ENCODE data around the gene CNN3.

The CNN3 gene

GRCh38 chr1:94854458-94855306 lies 72.2 kb downstream of the CNN3 start:
- Histone ChIP-seq H3K4me1 (ENCODE audit: control insufficient read depth, insufficient read depth, low read length) (peaks cover 5% of the 10 kb centered on the region), H3K27ac (ENCODE audit: low read depth, low read length) (no peak overlapping the region), H3K27me3 (ENCODE audit: control insufficient read depth, insufficient read depth, low read length) (peaks cover 8% of the 10 kb centered on the region), H3K9ac (ENCODE audit: low read depth, low read length) (no peak overlapping the region), H3K4me3 (ENCODE audit: low read depth, low read length) (peak overlapping the region; percentile 51; the same call in 1 of the 2 replicates), H3K9me3 (ENCODE audit: control insufficient read depth, insufficient read depth, low read length) (no peaks in the 10 kb centered on the region), H3K36me3 (ENCODE audit: control insufficient read depth, insufficient read depth, low read length) (no peaks in the 10 kb centered on the region)

- Histone ChIP-seq H3K9me3 (ENCODE audit: control insufficient read depth, insufficient read depth, low read length) (no peaks in the 10 kb centered on the region), H3K4me1 (ENCODE audit: control insufficient read depth, insufficient read depth, low read length) (peaks cover 5% of the 10 kb centered on the region), H3K9ac (ENCODE audit: low read depth, low read length) (no peak overlapping the region), H3K4me3 (ENCODE audit: low read depth, low read length) (no peak overlapping the region), H3K27me3 (ENCODE audit: control insufficient read depth, insufficient read depth, low read length) (peaks cover 8% of the 10 kb centered on the region), H3K27ac (ENCODE audit: low read depth, low read length) (no peak overlapping the region), H3K36me3 (ENCODE audit: control insufficient read depth, insufficient read depth, low read length) (no peaks in the 10 kb centered on the region)
Observed at GRCh38 chr1:94852788-94853187, 74.1 kb downstream of the CNN3 start.

GRCh38 chr1:94851571-94851970 lies 75.3 kb downstream of the CNN3 start:
- peaks cover 5% of the 10 kb centered on the region for H3K4me1 ChIP-seq (ENCODE audit: control insufficient read depth, insufficient read depth, low read length)
- peaks cover 8% of the 10 kb centered on the region for H3K27me3 ChIP-seq (ENCODE audit: control insufficient read depth, insufficient read depth, low read length)
- no peak overlapping the region for H3K27ac ChIP-seq (ENCODE audit: low read depth, low read length)
- no peak overlapping the region for H3K9ac ChIP-seq (ENCODE audit: low read depth, low read length)
- no peaks in the 10 kb centered on the region for H3K9me3 ChIP-seq (ENCODE audit: control insufficient read depth, insufficient read depth, low read length)
- H3K4me3 ChIP-seq (ENCODE audit: low read depth, low read length) = no peak overlapping the region
- H3K36me3 ChIP-seq (ENCODE audit: control insufficient read depth, insufficient read depth, low read length) = no peaks in the 10 kb centered on the region
